ENCODE data around the gene KCNK17.
"Not testable (repeated sequence)": the region's sequence is repeated elsewhere in the genome, so short reads cannot be mapped to it uniquely, and the experiment has no call there.

KCNK17 gene

DNA sequence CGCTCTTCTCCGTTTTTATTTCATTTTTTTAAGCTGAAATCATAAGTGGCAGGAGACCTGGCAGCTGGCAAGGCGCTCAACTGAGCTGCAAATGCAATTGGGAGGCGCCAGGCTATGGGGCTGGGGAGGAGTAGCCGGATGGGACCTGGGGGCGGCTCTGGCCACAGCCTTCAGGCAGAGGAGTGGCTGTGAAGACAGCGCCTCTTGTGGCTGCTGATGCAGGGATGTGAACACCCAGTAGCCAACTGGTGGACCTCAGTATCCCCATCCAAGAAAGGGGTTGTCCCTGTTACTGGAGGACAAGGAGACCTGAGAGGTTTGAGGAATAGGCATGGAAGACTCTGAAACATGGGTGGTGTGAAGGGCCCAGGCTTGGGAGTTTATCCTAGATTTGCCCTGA lies 12.6 kb downstream of the KCNK17 start:
- no peaks in the 10 kb centered on the region for H3K27me3 Mint-ChIP-seq
- H3K4me1 Mint-ChIP-seq (ENCODE audit: low read depth), result peaks cover 6% of the 10 kb centered on the region
- no peaks in the 10 kb centered on the region for H3K9me3 Mint-ChIP-seq
- no peaks in the 10 kb centered on the region for H3K36me3 Mint-ChIP-seq (ENCODE audit: low read depth)
- no peak overlapping the region for H3K27ac Mint-ChIP-seq
- no peak overlapping the region for H3K4me3 Mint-ChIP-seq
- no peak for DNase-seq

DNA sequence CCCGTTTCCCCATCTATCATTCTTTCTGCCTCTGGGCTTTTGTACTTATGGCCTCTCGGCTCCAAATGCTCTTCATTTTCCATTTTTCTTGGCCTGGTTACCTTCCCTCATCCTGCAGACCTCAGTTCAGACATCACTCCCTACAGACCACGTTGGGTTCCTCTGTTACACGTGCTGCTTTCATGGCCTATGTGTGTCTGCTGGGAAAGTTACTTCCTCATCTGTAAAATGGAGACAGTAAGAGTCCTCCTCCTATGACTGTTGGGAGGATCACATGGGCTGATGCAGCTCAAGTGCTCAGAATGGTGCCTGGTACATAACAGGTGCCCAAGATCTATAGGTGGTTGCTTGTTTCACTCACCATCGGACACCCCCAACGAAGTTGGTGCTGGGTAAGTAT lies 13.5 kb downstream of the KCNK17 start:
- Mint-ChIP-seq H3K36me3 (ENCODE audit: low read depth) (no peaks in the 10 kb centered on the region), H3K27ac (no peak overlapping the region), H3K9me3 (no peaks in the 10 kb centered on the region), H3K4me1 (ENCODE audit: low read depth) (peaks cover 6% of the 10 kb centered on the region), H3K27me3 (no peaks in the 10 kb centered on the region), H3K4me3 (no peak overlapping the region)
- DNase-seq, result no peak

DNA sequence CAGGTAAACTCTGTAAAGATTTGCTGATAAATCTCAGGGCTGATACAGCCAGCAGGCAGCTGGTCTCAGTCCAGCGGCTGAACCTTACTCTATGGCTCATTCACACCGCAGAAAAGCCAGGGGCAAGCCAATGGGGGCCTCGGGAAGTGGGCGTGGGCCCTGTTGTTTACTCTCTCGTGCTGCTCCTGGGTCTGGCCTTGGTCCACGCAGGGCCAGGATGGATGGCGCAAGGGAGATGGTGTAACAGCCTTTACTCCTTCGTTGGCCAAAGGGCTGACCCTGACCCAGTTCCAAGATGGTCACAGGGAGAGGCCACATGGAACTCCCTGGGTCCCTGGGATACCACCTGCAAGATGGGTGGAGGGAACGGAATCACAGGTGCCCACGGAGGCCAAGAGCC lies 16.2 kb downstream of the KCNK17 start:
- no peak for DNase-seq
- H3K4me1 Mint-ChIP-seq (ENCODE audit: low read depth), result peaks cover 5% of the 10 kb centered on the region
- no peaks in the 10 kb centered on the region for H3K36me3 Mint-ChIP-seq (ENCODE audit: low read depth)
- no peaks in the 10 kb centered on the region for H3K27me3 Mint-ChIP-seq
- H3K4me3 Mint-ChIP-seq, result no peak overlapping the region
- no peak overlapping the region for H3K27ac Mint-ChIP-seq
- H3K9me3 Mint-ChIP-seq, result no peaks in the 10 kb centered on the region

DNA sequence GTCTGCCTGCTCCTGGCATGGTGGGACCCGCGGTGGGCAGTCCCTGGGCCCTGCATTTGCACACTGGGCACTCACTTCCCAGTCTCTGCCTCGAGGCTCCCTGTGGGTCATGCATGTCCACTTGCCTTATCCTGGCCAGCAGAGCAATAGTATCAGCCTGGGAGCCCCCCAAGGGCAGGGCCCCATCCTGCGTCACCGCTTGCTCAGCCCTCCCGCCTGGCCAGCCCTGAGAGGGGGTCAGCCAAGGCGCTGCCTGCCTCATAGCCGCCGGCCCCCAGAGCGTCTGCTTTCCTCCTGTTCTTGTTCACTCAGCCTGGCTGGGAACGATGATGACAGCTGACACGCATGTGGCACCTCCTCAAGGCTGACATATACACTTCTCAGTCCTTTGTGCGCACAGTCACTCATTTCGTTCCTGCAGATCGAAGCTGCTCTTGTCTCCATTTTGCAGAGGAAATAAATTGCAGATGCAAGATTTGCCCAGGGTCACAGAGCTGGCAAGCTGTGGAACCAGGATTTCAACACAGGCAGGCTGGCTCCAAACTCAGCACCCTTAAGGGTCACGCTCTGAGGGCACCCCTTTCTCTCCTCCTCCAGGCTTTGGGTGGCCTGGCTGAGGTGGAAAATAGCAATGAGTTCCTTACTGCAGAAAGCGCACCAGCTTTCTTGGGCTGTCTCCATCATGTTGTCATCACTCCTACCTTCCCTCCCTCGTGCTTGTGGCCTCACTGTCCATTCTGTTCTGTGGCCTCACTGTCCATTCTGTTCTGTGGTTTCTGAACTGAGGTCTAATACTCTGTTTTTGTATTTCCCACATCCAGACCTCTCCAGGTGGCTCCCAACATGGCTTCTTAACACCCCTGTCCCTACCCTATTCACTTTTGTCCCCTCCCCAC lies 17.2 kb downstream of the KCNK17 start:
- H3K9me3 Mint-ChIP-seq, result no peaks in the 10 kb centered on the region
- DNase-seq, result no peak
- H3K27me3 Mint-ChIP-seq, result no peaks in the 10 kb centered on the region
- H3K4me1 Mint-ChIP-seq (ENCODE audit: low read depth), result no peaks in the 10 kb centered on the region
- no peak overlapping the region for H3K4me3 Mint-ChIP-seq
- H3K36me3 Mint-ChIP-seq (ENCODE audit: low read depth), result no peaks in the 10 kb centered on the region
- H3K27ac Mint-ChIP-seq, result no peak overlapping the region

DNA sequence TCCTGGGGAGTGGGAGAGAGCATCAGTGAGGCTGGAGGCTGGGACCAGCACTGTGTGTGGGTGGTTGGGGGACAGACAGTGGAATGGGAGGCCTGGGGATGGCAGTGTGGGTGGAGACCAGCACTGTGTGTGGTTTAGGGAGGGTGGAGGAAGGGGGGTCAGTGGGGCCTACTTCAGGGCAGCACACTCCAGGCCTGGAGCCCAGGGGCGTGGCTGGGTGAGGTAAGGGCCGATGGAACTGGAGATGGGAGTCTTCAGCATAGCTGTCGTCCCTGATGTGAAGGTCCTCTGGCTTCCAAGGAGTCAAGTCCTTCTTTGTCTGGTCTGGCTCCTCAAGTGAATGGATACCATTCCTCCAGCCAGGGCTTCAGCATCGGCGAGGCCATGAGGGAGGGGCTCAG lies 18.6 kb downstream of the KCNK17 start:
- no peaks in the 10 kb centered on the region for H3K4me1 Mint-ChIP-seq (ENCODE audit: low read depth)
- H3K9me3 Mint-ChIP-seq, result no peaks in the 10 kb centered on the region
- no peak overlapping the region for H3K4me3 Mint-ChIP-seq
- H3K27ac Mint-ChIP-seq, result no peak overlapping the region
- H3K36me3 Mint-ChIP-seq (ENCODE audit: low read depth), result no peaks in the 10 kb centered on the region
- DNase-seq, result no peak
- no peaks in the 10 kb centered on the region for H3K27me3 Mint-ChIP-seq

DNA sequence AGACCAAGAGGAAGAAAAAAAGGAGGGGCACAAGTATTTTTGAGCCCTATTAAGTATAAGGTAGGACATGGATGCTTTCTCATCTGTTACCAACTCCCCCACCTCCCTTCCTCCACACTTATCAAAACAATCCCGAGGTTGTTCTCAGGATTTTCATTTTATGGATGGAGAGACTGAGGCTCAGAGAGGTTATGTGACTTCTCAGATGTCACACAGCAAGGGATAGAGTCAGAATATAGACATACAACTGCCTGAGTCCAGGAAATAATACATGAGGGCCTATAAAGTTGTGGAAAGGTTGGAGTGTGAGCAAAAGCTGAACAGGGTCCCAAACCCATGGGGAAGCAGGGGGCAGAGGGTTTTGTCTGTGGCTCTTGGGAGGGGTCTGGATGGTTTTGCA lies 19.3 kb downstream of the KCNK17 start:
- H3K4me3 Mint-ChIP-seq, result no peak overlapping the region
- no peak overlapping the region for H3K27ac Mint-ChIP-seq
- H3K4me1 Mint-ChIP-seq (ENCODE audit: low read depth), result no peaks in the 10 kb centered on the region
- no peaks in the 10 kb centered on the region for H3K27me3 Mint-ChIP-seq
- no peaks in the 10 kb centered on the region for H3K36me3 Mint-ChIP-seq (ENCODE audit: low read depth)
- no peaks in the 10 kb centered on the region for H3K9me3 Mint-ChIP-seq
- no peak for DNase-seq

DNA sequence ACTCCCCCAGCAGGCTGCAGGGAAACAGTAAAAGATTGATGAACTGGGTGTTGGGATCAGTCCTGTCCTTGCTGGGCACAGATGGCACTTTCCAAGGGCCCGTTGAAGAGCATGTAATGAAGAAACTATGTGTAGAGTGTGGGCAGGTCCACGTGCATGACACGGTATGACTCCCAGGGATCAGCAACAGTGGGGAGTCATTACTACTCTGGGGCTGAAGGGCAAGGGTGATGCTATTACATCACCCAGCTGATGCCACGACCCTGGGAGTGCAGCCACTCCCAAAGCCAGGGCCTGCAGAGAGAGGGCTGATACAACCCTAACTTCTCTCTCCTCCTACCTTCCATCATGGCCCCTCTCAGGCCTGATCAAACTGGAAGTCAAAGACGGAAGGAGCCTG lies 20.1 kb downstream of the KCNK17 start:
- Mint-ChIP-seq H3K9me3 (no peaks in the 10 kb centered on the region), H3K27me3 (no peaks in the 10 kb centered on the region), H3K36me3 (ENCODE audit: low read depth) (no peaks in the 10 kb centered on the region), H3K4me1 (ENCODE audit: low read depth) (no peaks in the 10 kb centered on the region), H3K4me3 (no peak overlapping the region), H3K27ac (no peak overlapping the region)
- DNase-seq, result no peak

DNA sequence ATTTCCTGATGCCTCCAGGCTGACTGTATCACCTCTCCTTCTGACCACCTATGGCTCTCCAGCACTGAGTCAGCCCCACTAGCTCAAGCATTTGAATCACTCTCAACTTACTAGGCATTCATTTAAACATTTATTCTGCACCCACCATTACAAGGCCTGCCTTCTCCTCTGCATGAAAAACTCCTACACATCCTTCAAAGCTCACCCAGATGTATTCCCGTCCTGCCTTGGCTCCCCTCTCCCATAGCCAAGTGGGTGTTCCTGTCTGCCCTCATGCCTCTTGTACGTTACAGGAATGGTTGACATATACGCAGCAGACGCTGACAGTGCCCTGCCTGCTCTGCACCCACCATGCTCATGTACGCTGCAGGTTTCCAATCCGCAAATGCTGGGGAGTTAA lies 21.6 kb downstream of the KCNK17 start:
- no peak for DNase-seq
- Mint-ChIP-seq H3K27ac (no peak overlapping the region), H3K36me3 (ENCODE audit: low read depth) (no peaks in the 10 kb centered on the region), H3K4me3 (no peak overlapping the region), H3K4me1 (ENCODE audit: low read depth) (no peaks in the 10 kb centered on the region), H3K9me3 (no peaks in the 10 kb centered on the region), H3K27me3 (no peaks in the 10 kb centered on the region)

DNA sequence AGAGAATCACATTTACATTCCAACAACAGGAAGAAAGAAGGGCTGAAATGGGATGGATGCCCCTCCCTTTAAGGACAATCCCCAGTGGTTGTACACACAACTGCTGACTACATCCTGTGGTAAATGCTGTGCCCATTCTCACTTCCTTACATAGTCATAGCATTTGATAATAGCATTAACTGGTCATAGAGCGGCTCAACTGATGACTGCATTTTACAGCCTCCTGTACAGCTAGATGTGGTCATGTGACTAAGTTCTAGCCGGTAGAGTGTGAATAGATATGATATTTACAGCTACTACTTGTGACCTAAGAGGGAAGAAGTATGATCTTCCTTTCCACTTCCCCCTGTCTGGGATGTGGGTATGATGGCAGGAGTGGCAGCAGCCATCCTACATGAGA lies 24.7 kb downstream of the KCNK17 start:
- no peaks in the 10 kb centered on the region for H3K27me3 Mint-ChIP-seq
- DNase-seq, result no peak
- H3K9me3 Mint-ChIP-seq, result no peaks in the 10 kb centered on the region
- no peak overlapping the region for H3K27ac Mint-ChIP-seq
- no peaks in the 10 kb centered on the region for H3K4me1 Mint-ChIP-seq (ENCODE audit: low read depth)
- H3K4me3 Mint-ChIP-seq, result no peak overlapping the region
- no peaks in the 10 kb centered on the region for H3K36me3 Mint-ChIP-seq (ENCODE audit: low read depth)

DNA sequence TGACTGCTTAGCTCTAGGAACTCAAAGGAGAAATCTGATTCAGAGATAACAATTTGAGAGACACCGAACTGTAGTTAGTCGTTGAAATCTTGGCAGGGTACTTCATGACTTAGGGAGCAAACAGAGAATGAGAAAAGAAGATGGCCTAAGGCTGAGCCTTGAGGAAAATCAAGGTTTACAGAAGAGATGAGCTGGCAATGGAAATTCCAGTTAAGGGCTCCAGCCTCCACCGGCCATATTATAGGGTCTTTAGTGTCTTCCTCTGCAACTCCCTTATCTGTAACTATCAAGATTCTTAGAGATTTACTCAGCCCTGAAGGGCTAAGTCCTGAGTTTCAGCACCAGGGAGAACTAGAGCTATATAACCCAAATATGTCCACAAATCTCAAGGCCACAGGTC lies 26.6 kb downstream of the KCNK17 start:
- Mint-ChIP-seq H3K4me3 (no peak overlapping the region), H3K27ac (no peak overlapping the region), H3K36me3 (ENCODE audit: low read depth) (no peaks in the 10 kb centered on the region), H3K9me3 (no peaks in the 10 kb centered on the region), H3K4me1 (ENCODE audit: low read depth) (no peaks in the 10 kb centered on the region), H3K27me3 (no peaks in the 10 kb centered on the region)
- no peak for DNase-seq

DNA sequence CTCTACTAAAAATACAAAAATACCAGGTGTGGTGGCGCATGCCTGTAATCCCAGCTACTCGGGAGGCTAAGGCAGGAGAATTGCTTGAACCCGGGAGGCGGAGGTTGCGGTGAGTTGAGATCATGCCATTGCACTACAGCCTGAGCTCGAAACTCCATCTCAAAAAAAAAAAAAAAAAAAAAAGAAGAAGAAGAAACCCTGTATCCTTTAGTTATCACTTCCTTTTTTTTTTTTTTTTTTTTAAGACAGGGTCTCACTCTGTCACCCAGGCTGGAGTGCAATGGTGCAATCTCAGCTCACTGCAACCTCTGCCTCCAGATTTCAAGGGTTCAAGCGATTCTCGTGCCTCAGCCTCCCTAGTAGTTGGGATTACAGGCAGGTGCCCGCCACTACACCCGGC lies 27.6 kb downstream of the KCNK17 start:
- not testable (repeated sequence) for H3K4me1 Mint-ChIP-seq (ENCODE audit: low read depth); H3K9me3 Mint-ChIP-seq

DNA sequence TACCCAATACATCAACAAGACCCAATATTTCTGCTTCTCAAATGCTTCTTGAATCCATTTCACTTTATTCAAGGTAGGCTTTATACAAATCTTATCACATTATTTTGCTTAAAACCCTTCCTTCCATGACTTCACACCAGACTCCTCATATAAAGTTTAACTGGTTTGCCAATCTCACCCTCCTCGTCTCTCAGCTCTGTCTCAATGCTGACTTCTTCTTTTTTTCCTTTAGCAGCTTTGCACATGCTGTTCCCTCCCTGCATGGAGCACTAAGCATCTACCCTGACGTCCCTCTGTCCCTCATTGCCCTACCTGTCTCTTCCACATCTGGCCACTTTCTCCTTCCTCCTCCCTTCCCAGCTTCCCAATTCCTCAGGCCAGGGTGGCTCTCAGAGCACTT lies 31.4 kb downstream of the KCNK17 start:
- DNase-seq, result no peak
- Mint-ChIP-seq H3K27me3 (peaks cover 6% of the 10 kb centered on the region), H3K27ac (no peak overlapping the region), H3K4me1 (ENCODE audit: low read depth) (no peaks in the 10 kb centered on the region), H3K9me3 (no peaks in the 10 kb centered on the region), H3K4me3 (no peak overlapping the region), H3K36me3 (ENCODE audit: low read depth) (no peaks in the 10 kb centered on the region)

More for the DNA sequence above, 27.6 kb downstream of the KCNK17 start:
- not testable (repeated sequence) for DNase-seq; H3K27ac Mint-ChIP-seq; H3K27me3 Mint-ChIP-seq; H3K4me3 Mint-ChIP-seq; H3K36me3 Mint-ChIP-seq (ENCODE audit: low read depth)

DNA sequence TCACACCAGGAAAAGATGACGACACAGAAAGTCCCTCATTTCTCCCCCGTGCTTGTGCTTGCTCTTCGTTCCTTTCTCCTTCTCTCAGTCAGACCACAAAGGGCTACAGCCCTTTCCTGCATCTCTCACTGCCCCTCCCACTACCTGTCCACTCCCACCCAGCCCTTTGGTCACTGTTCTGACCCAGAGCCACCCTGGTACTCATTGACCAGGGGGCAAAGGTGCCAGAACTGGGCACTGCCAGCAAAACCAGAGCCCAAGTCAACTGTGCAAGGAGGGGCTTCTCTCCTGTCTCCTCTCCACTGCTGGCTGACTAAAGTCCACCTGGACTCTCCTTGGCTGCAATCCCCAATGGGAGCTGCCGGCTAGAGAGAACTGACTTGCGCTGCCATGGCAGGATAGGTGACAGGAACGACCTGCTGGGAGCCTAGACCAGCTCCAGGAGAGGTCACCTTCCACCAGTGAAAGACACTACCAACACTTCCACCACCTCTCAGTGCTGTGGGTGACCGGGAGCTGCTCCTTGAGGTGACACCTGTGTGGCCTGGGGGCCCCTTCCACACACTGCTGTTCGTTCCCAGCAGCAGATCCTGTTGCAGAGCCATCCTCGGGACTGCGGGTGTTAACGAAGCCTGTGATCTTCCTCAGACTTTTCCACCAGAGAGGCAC lies 32.8 kb downstream of the KCNK17 start:
- Mint-ChIP-seq H3K4me1 (ENCODE audit: low read depth) (no peaks in the 10 kb centered on the region), H3K36me3 (ENCODE audit: low read depth) (no peaks in the 10 kb centered on the region), H3K27ac (no peak overlapping the region), H3K4me3 (no peak overlapping the region), H3K9me3 (no peaks in the 10 kb centered on the region), H3K27me3 (peaks cover 6% of the 10 kb centered on the region)
- no peak for DNase-seq

DNA sequence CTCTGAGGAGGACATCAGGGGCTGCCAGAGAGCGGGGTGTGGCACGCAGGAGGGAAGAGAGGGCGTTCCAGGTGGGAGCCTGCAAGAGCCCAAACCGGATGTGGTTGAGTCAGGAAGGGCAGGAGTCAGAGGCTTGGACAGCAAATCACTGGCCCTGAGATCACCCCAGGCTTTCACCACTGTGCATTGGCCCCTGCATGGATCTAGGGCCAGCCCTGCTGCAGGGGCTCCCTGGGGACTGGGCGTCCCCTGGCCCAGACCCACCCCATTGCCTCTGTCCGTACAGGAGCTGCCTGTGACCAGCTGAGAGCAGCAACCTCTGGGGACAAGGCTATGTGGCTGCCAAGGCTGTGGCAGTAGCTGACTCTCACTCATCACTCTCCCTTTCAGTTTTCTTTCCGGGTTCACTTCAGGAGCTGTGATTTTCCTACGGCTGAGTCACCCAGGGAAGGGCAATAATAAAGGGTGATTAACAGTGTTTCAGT lies 33.9 kb downstream of the KCNK17 start:
- DNase-seq, result no peak
- Mint-ChIP-seq H3K4me3 (no peak overlapping the region), H3K36me3 (ENCODE audit: low read depth) (no peaks in the 10 kb centered on the region), H3K4me1 (ENCODE audit: low read depth) (no peaks in the 10 kb centered on the region), H3K27me3 (peaks cover 6% of the 10 kb centered on the region), H3K9me3 (no peaks in the 10 kb centered on the region), H3K27ac (no peak overlapping the region)

DNA sequence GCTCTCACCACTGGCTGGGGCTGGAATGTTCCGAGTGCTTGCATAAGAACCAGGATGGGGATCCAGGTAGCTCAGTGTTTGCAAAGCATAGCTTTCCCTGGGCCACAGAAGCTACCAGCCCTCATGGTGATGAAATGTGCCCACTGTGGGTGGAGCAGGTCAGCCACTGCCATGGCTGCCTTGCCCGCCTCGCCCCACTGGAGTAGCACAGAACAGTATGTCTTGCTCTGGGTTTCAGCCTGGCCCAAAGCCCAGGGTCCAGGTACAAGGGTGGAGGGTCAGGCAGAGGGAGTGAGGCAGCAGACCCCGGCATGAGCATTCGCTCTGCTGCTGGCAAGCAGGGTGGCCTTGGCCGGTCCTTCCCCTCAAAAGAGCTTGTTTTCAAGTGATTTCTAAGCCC lies 34.7 kb downstream of the KCNK17 start:
- Mint-ChIP-seq H3K9me3 (no peaks in the 10 kb centered on the region), H3K4me1 (ENCODE audit: low read depth) (no peaks in the 10 kb centered on the region), H3K36me3 (ENCODE audit: low read depth) (no peaks in the 10 kb centered on the region), H3K27ac (no peak overlapping the region), H3K4me3 (no peak overlapping the region), H3K27me3 (peaks cover 6% of the 10 kb centered on the region)
- no peak for DNase-seq
